Measurements from ENCODE around the gene CNTNAP2.

GRCh38 chr7:148433521-148434180 lies 2317.1 kb downstream of the CNTNAP2 start:
- TF ChIP-seq, protein P1, sequence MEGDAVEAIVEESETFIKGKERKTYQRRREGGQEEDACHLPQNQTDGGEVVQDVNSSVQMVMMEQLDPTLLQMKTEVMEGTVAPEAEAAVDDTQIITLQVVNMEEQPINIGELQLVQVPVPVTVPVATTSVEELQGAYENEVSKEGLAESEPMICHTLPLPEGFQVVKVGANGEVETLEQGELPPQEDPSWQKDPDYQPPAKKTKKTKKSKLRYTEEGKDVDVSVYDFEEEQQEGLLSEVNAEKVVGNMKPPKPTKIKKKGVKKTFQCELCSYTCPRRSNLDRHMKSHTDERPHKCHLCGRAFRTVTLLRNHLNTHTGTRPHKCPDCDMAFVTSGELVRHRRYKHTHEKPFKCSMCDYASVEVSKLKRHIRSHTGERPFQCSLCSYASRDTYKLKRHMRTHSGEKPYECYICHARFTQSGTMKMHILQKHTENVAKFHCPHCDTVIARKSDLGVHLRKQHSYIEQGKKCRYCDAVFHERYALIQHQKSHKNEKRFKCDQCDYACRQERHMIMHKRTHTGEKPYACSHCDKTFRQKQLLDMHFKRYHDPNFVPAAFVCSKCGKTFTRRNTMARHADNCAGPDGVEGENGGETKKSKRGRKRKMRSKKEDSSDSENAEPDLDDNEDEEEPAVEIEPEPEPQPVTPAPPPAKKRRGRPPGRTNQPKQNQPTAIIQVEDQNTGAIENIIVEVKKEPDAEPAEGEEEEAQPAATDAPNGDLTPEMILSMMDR (conservative IDR thresholded peaks at IDR 0.05; ENCODE audit: low read depth, low read length): no peak
- TF ChIP-seq EZH2 (IDR thresholded peaks at IDR 0.05; ENCODE audit: borderline replicate concordance, low read depth, low read length, poor library complexity, severe bottlenecking): no peak
